ENCODE data around the gene RND3.

RND3 gene

GRCh38 chr2:150476286-150476685, 11.2 kb downstream of the RND3 start:
- DNase-seq (ENCODE audit: low read depth in 3 of 3): no peak

- DNase-seq (ENCODE audit: low read depth in 3 of 3): no peak
Measured at GRCh38 chr2:150475479-150476250, 11.8 kb downstream of the RND3 start.

GRCh38 chr2:150474326-150475074, 13.0 kb downstream of the RND3 start:
- DNase-seq (ENCODE audit: low read depth in 3 of 3): no peak

GRCh38 chr2:150473767-150474166, 13.7 kb downstream of the RND3 start:
- no peak for DNase-seq (ENCODE audit: low read depth in 3 of 3)

- DNase-seq (ENCODE audit: low read depth in 3 of 3): no peak
Measured at GRCh38 chr2:150472511-150472899, 15.0 kb downstream of the RND3 start.

GRCh38 chr2:150471813-150472510, 15.5 kb downstream of the RND3 start:
- no peak for DNase-seq (ENCODE audit: low read depth in 3 of 3)

GRCh38 chr2:150470435-150470834, 17.0 kb downstream of the RND3 start:
- DNase-seq (ENCODE audit: low read depth in 3 of 3): no peak

- no peak for DNase-seq (ENCODE audit: low read depth in 3 of 3)
Measured at GRCh38 chr2:150469706-150470274, 17.7 kb downstream of the RND3 start.

- DNase-seq (ENCODE audit: low read depth in 3 of 3): no peak
Measured at GRCh38 chr2:150468350-150468960, 19.0 kb downstream of the RND3 start.

GRCh38 chr2:150467621-150467963, 19.9 kb downstream of the RND3 start:
- DNase-seq (ENCODE audit: low read depth in 3 of 3): no peak

GRCh38 chr2:150466741-150467620, 20.5 kb downstream of the RND3 start:
- DNase-seq (ENCODE audit: low read depth in 3 of 3): no peak

GRCh38 chr2:150465703-150466569, 21.5 kb downstream of the RND3 start:
- no peak for DNase-seq (ENCODE audit: low read depth in 3 of 3)

GRCh38 chr2:150464986-150465385, 22.5 kb downstream of the RND3 start:
- DNase-seq (ENCODE audit: low read depth in 3 of 3): no peak

GRCh38 chr2:150464270-150464669, 23.2 kb downstream of the RND3 start:
- no peak for DNase-seq (ENCODE audit: low read depth in 3 of 3)

- no peak for DNase-seq (ENCODE audit: low read depth in 3 of 3)
Measured at GRCh38 chr2:150462770-150463169, 24.7 kb downstream of the RND3 start.

- DNase-seq (ENCODE audit: low read depth in 3 of 3): no peak
Measured at GRCh38 chr2:150459281-150459680, 28.2 kb downstream of the RND3 start.

GRCh38 chr2:150450765-150451164, 36.7 kb downstream of the RND3 start:
- DNase-seq (ENCODE audit: low read depth in 3 of 3): no peak

- no peak for DNase-seq (ENCODE audit: low read depth in 3 of 3)
Measured at GRCh38 chr2:150449856-150450255, 37.6 kb downstream of the RND3 start.

GRCh38 chr2:150445398-150445797, 42.1 kb downstream of the RND3 start:
- no peak for DNase-seq (ENCODE audit: low read depth in 3 of 3)

- no peak for DNase-seq (ENCODE audit: low read depth in 3 of 3)
Measured at GRCh38 chr2:150442484-150442883, 45.0 kb downstream of the RND3 start.
